ENCODE results near the gene ROCK2. TPM values are rescaled to one million over a fixed set of nuclear protein-coding genes. Genes with fewer than 3 reads are reported as not detected.

ROCK2 gene
- total and polyA plus RNA-seq, 2 of the 8 experiments (the other 6 are each of a cell fraction or from before 2014, with no cell fraction given): 2.7 to 29.0 TPM

DNA sequence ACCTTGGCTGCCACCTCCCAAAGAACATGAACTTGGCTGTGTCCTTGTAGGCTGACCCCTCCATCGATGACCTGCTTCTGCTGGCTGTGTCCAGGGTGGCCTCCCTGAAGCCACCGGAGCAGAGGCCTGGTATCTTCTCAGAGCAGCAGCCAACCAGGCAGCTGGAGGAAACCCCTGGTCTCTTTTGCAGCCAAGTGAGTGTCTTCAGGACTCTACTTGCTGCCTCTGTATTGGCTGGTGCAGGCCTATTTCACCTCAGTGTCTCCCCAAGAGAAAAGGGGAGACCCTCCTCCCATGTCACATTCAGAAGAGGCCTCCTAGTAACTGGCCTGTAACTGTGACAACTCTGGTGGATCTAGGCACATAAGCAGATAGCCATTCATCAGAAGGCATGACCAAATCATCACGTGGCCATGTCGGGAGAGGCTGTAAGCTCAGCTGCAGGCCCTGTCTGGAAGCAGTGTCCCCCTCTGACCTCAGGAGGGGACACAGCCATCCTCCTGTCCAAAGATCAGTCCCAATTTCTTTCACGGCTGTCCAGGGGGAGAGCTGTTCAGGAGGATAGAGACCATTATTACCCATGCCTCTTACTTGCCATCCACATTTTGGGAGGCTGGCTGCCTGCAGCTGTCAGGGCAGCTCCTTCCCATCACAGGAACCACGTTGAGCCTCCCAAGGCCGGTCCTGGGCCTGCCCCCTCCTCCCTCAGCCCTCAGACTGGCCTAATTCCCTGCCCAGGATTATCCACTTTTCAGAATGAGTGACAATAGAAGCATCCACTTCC, 20.9 kb upstream of the ROCK2 start (continued):
- TF ChIP-seq, protein P1, sequence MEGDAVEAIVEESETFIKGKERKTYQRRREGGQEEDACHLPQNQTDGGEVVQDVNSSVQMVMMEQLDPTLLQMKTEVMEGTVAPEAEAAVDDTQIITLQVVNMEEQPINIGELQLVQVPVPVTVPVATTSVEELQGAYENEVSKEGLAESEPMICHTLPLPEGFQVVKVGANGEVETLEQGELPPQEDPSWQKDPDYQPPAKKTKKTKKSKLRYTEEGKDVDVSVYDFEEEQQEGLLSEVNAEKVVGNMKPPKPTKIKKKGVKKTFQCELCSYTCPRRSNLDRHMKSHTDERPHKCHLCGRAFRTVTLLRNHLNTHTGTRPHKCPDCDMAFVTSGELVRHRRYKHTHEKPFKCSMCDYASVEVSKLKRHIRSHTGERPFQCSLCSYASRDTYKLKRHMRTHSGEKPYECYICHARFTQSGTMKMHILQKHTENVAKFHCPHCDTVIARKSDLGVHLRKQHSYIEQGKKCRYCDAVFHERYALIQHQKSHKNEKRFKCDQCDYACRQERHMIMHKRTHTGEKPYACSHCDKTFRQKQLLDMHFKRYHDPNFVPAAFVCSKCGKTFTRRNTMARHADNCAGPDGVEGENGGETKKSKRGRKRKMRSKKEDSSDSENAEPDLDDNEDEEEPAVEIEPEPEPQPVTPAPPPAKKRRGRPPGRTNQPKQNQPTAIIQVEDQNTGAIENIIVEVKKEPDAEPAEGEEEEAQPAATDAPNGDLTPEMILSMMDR (IDR thresholded peaks at IDR 0.05; ENCODE audit: control extremely low read depth in 1 of 3, insufficient read depth in 1 of 3, low read depth in 1 of 3, low read length in 3 of 3): no peak
- no peak for TF ChIP-seq JUN (IDR thresholded peaks at IDR 0.05; ENCODE audit: low read depth, low read length)
- no peak for TF ChIP-seq SIX5 (IDR thresholded peaks at IDR 0.05; ENCODE audit: low read depth, low read length)
- TF ChIP-seq SP1 (IDR thresholded peaks at IDR 0.05; ENCODE audit: low read depth, low read length): no peak
- no peak for TF ChIP-seq CEBPB (IDR thresholded peaks at IDR 0.05; ENCODE audit: low read depth, low read length)
- no peak for TF ChIP-seq ZNF274 (IDR thresholded peaks at IDR 0.05; ENCODE audit: borderline replicate concordance, extremely low read depth, low read length)

All from H1 (cell line).